Hepatocyte (in vitro differentiated cells): Measurements from ENCODE around the gene BAG3. TPM values are rescaled to one million over a fixed set of nuclear protein-coding genes. Genes with fewer than 3 reads are reported as not detected.

Experiments used
- DNase-seq: peaks from one replicate; pipeline ENCODE4 v3.0.0-alpha.2; 2016; ENCODE audit warnings: low spot score
- H2AFZ ChIP-seq: fragments of 200-600 bp; sonication (generic); 2 replicates; pipeline ENCODE4 v1.6.0; 2016; ENCODE audit warnings: antibody characterized with exemption, mild to moderate bottlenecking
- H3K27ac ChIP-seq: fragments of 200-600 bp; sonication (generic); 2 replicates; pipeline ENCODE4 v1.5.1; 2016; ENCODE audit warnings: mild to moderate bottlenecking
- H3K27me3 ChIP-seq: fragments of 200-600 bp; sonication (generic); 2 replicates; pipeline ENCODE4 v1.6.1; 2016
- H3K36me3 ChIP-seq: fragments of 200-600 bp; sonication (generic); replicated peaks from 2 replicates; pipeline ENCODE4 v1.5.1; 2016; ENCODE audit warnings: low read depth; ENCODE audit not compliant: insufficient read depth
- H3K4me1 ChIP-seq: fragments of 200-600 bp; sonication (generic); 2 replicates; pipeline ENCODE4 v1.5.1; 2016; ENCODE audit warnings: mild to moderate bottlenecking, moderate library complexity; ENCODE audit not compliant: insufficient read depth
- H3K4me2 ChIP-seq: fragments of 200-600 bp; sonication (generic); 2 replicates; pipeline ENCODE4 v1.6.0; 2016
- H3K4me3 ChIP-seq: fragments of 200-600 bp; sonication (generic); 2 replicates; pipeline ENCODE4 v1.5.1; 2016; ENCODE audit warnings: mild to moderate bottlenecking
- H3K79me2 ChIP-seq: fragments of 200-600 bp; sonication (generic); 2 replicates; pipeline ENCODE4 v1.6.0; 2017; ENCODE audit warnings: mild to moderate bottlenecking
- H3K9me2 ChIP-seq: fragments of 200-600 bp; sonication (generic); replicated peaks from 2 replicates; pipeline ENCODE4 v1.6.0; 2017; ENCODE audit warnings: mild to moderate bottlenecking; ENCODE audit not compliant: insufficient read depth
- H3K9me3 ChIP-seq: fragments of 200-600 bp; sonication (generic); 2 replicates; pipeline ENCODE4 v1.5.1; 2016; ENCODE audit warnings: low read depth, mild to moderate bottlenecking
- H4K20me1 ChIP-seq: fragments of 200-600 bp; sonication (generic); 2 replicates; pipeline ENCODE4 v1.6.0; 2016; ENCODE audit warnings: mild to moderate bottlenecking; ENCODE audit not compliant: insufficient read depth, poor library complexity, severe bottlenecking
- EZH2 ChIP-seq: fragments of 200-600 bp; sonication (generic); IDR thresholded peaks from 2 replicates; pipeline ENCODE4 v1.6.1; 2016; ENCODE audit warnings: antibody characterized with exemption, mild to moderate bottlenecking, borderline replicate concordance
- EZH2phosphoT487 ChIP-seq: fragments of 200-600 bp; sonication (generic); IDR thresholded peaks from one replicate; pipeline ENCODE4 v1.6.1; 2018; ENCODE audit warnings: antibody characterized with exemption, mild to moderate bottlenecking, low read depth, moderate library complexity; ENCODE audit not compliant: unreplicated experiment, severe bottlenecking
- WGBS: methylation state at CpG from one replicate; pipeline ENCODE4 v1.1.6; 2016; ENCODE audit warnings: low lambda C conversion rate; ENCODE audit errors: missing lambda C conversion rate; 5-methylcytosine and 5-hydroxymethylcytosine counted together
- polyA plus RNA-seq: library from polyadenylated mRNA; unstranded; fragments of >200 nt; fragmentation: Nextera tagmentation; extraction: Ambion mirVana; gene quantifications from 2 replicates; pipeline ENCODE4 v1.2.1, GENCODE V29; 2016
- total RNA-seq: library from RNA; depleted of rRNA; stranded (reverse); fragments of >200 nt; gene quantifications from 2 replicates; pipeline ENCODE4 v1.2.3, GENCODE V29; 2014
- TF ChIP-seq, protein P1 (sequence below): fragments of 200-600 bp; sonication (generic); IDR thresholded peaks from 2 replicates; pipeline ENCODE4 v1.5.1; 2016; ENCODE audit warnings: antibody characterized with exemption, mild to moderate bottlenecking; ENCODE audit not compliant: poor library complexity

BAG3 gene
- 13.9 and 18.2 TPM in 2 replicates for total RNA-seq
- polyA plus RNA-seq: 57.2 and 67.1 TPM in 2 replicates

GRCh38 chr10:119650692-119651513 is at the start of gene BAG3:
Gene BAG3 (plus strand): TSS chr10:119651380. CDS start chr10:119651676, 296 bp downstream.
- Histone ChIP-seq H3K36me3 (no peaks in the 10 kb centered on the region), H3K4me2 (peak within 1 kb of the TSS; percentile 75), H3K4me3 (peak within 1 kb of the TSS; percentile 59), H3K27me3 (no peaks in the 10 kb centered on the region), H3K9me3 (no peaks in the 10 kb centered on the region), H4K20me1 (peaks cover 27% of the 10 kb centered on the region), H3K9me2 (no peaks in the 10 kb centered on the region), H3K79me2 (peaks cover 44% of the 10 kb centered on the region), H3K27ac (peak within 1 kb of the TSS; percentile 96), H3K4me1 (no peaks in the 10 kb centered on the region), H2AFZ (peak within 1 kb of the TSS; percentile 70)
- TF ChIP-seq, protein P1, sequence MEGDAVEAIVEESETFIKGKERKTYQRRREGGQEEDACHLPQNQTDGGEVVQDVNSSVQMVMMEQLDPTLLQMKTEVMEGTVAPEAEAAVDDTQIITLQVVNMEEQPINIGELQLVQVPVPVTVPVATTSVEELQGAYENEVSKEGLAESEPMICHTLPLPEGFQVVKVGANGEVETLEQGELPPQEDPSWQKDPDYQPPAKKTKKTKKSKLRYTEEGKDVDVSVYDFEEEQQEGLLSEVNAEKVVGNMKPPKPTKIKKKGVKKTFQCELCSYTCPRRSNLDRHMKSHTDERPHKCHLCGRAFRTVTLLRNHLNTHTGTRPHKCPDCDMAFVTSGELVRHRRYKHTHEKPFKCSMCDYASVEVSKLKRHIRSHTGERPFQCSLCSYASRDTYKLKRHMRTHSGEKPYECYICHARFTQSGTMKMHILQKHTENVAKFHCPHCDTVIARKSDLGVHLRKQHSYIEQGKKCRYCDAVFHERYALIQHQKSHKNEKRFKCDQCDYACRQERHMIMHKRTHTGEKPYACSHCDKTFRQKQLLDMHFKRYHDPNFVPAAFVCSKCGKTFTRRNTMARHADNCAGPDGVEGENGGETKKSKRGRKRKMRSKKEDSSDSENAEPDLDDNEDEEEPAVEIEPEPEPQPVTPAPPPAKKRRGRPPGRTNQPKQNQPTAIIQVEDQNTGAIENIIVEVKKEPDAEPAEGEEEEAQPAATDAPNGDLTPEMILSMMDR: no peak
- DNase-seq: peak; percentile 96
- 5% methylated on average over 18 of the region's 60 CpGs for WGBS

DNA sequence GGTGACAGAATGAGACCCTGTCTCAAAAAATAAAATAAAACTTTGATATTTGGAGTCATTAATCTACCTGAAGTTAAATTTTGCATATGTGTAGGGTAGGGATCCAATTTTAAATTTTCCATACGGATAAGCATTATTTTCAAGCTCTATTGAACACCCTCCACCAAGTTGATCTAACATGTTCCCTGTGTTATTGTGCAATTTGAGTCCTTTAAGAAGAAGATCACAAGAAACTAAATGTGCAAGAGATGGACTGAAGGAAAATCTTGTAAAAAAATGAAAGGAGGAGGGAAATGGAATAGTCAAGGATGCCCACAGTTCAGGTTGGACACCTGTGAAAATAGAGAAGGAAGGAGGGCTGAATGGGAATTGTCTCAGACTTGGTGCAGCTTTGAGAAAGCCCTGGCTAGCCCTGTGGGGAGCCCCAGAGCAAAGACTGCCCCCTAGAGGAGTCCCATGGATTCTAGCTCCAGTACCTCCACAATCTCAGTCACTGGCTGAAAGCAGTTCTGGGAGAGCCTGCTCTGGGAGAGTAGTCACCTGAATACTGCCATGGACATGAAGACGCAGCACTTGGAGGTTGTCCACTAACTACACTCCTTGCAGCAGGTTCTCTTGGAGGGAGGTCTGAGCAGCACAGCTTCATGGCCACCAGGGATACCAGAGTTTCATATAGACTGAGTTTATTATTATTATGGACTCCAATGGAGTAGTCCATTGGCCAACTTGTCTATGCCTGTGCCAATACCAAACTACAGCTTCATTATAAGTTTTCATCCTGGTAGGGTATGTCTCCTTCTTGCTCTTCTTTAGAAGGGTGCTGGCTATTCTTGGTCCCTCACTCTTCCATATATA is 48.7 kb upstream of the BAG3 start:
- 84% methylated on average over 2 of the region's 2 CpGs for WGBS
- Histone ChIP-seq H3K4me1 (no peaks in the 10 kb centered on the region), H3K4me2 (no peak overlapping the region), H3K36me3 (no peaks in the 10 kb centered on the region), H4K20me1 (no peaks in the 10 kb centered on the region), H3K9me3 (no peaks in the 10 kb centered on the region), H3K9me2 (no peaks in the 10 kb centered on the region), H3K79me2 (no peaks in the 10 kb centered on the region), H3K4me3 (no peak overlapping the region), H3K27ac (no peak overlapping the region), H2AFZ (no peak overlapping the region), H3K27me3 (no peaks in the 10 kb centered on the region)
- TF ChIP-seq EZH2phosphoT487: no peak
- TF ChIP-seq, protein P1: peak; percentile 6
- no peak for DNase-seq

- TF ChIP-seq, protein P1: no peak
- TF ChIP-seq EZH2: no peak
- TF ChIP-seq EZH2phosphoT487: no peak
- H3K27me3 ChIP-seq: no peaks in the 10 kb centered on the region
- H3K79me2 ChIP-seq: no peaks in the 10 kb centered on the region
- no peaks in the 10 kb centered on the region for H3K9me3 ChIP-seq
- no peak overlapping the region for H3K4me2 ChIP-seq
- DNase-seq: no peak
- no peak overlapping the region for H3K4me3 ChIP-seq
- no peaks in the 10 kb centered on the region for H4K20me1 ChIP-seq
- H3K4me1 ChIP-seq: no peaks in the 10 kb centered on the region
- H2AFZ ChIP-seq: no peak overlapping the region
- no peaks in the 10 kb centered on the region for H3K9me2 ChIP-seq
- no peak overlapping the region for H3K27ac ChIP-seq
- no peaks in the 10 kb centered on the region for H3K36me3 ChIP-seq
Observed at GRCh38 chr10:119604468-119604867, 46.7 kb upstream of the BAG3 start.
